HG03521 (cell line): ENCODE data around the gene SIGMAR1.

Source experiments
- ATAC-seq: cut with Tn5 transposase; IDR thresholded peaks from one replicate; pipeline ENCODE4 v1.9.1; 2021; ENCODE audit warnings: mild to moderate bottlenecking, moderate library complexity; ENCODE audit not compliant: unreplicated experiment

SIGMAR1 gene

GRCh38 chr9:34633166-34633565 lies 4.4 kb downstream of the SIGMAR1 start:
- no peak for ATAC-seq

- no peak for ATAC-seq
These were observed 7.0 kb downstream of the SIGMAR1 start for GRCh38 chr9:34630402-34631154.

GRCh38 chr9:34629491-34629808 lies 8.1 kb downstream of the SIGMAR1 start:
- ATAC-seq, result no peak

- ATAC-seq, result no peak
These were observed 8.7 kb downstream of the SIGMAR1 start, which contains the start of gene ARID3C for GRCh38 chr9:34628656-34629490. TSS of gene ARID3C (minus strand) at chr9:34629066. CDS start at chr9:34628014, 1,052 bp downstream.

GRCh38 chr9:34627716-34628655 lies 9.6 kb downstream of the SIGMAR1 start:
- no peak for ATAC-seq

- no peak for ATAC-seq
These were observed 12.5 kb downstream of the SIGMAR1 start for GRCh38 chr9:34625186-34625486.

GRCh38 chr9:34624475-34625185 lies 13.0 kb downstream of the SIGMAR1 start:
- ATAC-seq, result no peak

- ATAC-seq, result no peak
These were observed 14.0 kb downstream of the SIGMAR1 start for GRCh38 chr9:34623374-34624235.

GRCh38 chr9:34620061-34620994 lies 17.3 kb downstream of the SIGMAR1 start, which contains the start of gene DCTN3:
TSS of gene DCTN3 (minus strand) at chr9:34620495. CDS start at chr9:34620464, 31 bp downstream.
- ATAC-seq, result peak; percentile 99

GRCh38 chr9:34615132-34615531 lies 22.5 kb downstream of the SIGMAR1 start:
- ATAC-seq, result no peak

- no peak for ATAC-seq
These were observed 24.7 kb downstream of the SIGMAR1 start for GRCh38 chr9:34612788-34613390.

- peak; percentile 88 for ATAC-seq
These were observed 25.5 kb downstream of the SIGMAR1 start, which contains the start of gene RPP25L for GRCh38 chr9:34611811-34612787. TSS of gene RPP25L (minus strand) at chr9:34612097. CDS start at chr9:34611296, 801 bp downstream.

GRCh38 chr9:34611251-34611810 lies 26.3 kb downstream of the SIGMAR1 start:
- no peak for ATAC-seq

GRCh38 chr9:34610434-34611206 lies 27.0 kb downstream of the SIGMAR1 start:
- ATAC-seq, result no peak

- no peak for ATAC-seq
These were observed 30.3 kb downstream of the SIGMAR1 start for GRCh38 chr9:34607331-34607730.

GRCh38 chr9:34606905-34607304 lies 30.7 kb downstream of the SIGMAR1 start:
- no peak for ATAC-seq
